K562 (cell line): ENCODE data around the gene WNT7B. TPM values are rescaled to one million over a fixed set of nuclear protein-coding genes. Genes with fewer than 3 reads are reported as not detected.

ENCODE experiments used
- ATAC-seq: fragments of 200-7000 bp; cut with Tn5 transposase; 3 replicates; pipeline ENCODE4 v1.9.1; 2020; ENCODE audit warnings: moderate library complexity
- BruUV-seq: library from RNA; stranded (reverse); fragments of 400-500 nt; replicated peaks from 2 replicates; lab custom pipeline; 2021; lab: Mats Ljungman, UMichigan
- CTCF ChIA-PET: fragments of 300-600 bp; formaldehyde crosslinking; extraction: SDS; loops from one replicate; lab custom pipeline; 2021; ENCODE audit warnings: low intra/inter-chr PET ratio; lab: Yijun Ruan, JAX
- POLR2A ChIA-PET: fragments of 300-600, 350-650 bp; sonication (Branson Sonifier 250); formaldehyde crosslinking; extraction: SDS; loops from one replicate; lab custom pipeline; 2021; ENCODE audit warnings: antibody characterized with exemption, inconsistent platforms; lab: Yijun Ruan, JAX
- DNase-seq, 4 experiments: peaks; one replicate each; pipeline versions ENCODE4 v3.0.0 to v3.0.0-alpha.2; 2011 to 2018; ENCODE audit warnings: low spot score in 3 of 4, mixed read lengths in 3 of 4; ENCODE audit errors: extremely low read depth in 1 of 4
- FAIRE-seq: peaks from 2 replicates; lab custom pipeline; 2011; peaks lifted over from hg19 to GRCh38; lab: Jason Lieb, UNC
- H2AFZ ChIP-seq: 2 replicates; pipeline ENCODE4 v1.6.0; 2011; ENCODE audit warnings: low read depth, low read length, control low read depth, inconsistent platforms
- H3K27ac ChIP-seq: fragments of 200-600 bp; 3 replicates; pipeline ENCODE4 v1.8.0; 2011; ENCODE audit warnings: low read depth, mild to moderate bottlenecking, control low read depth, inconsistent platforms, low read length, moderate library complexity, mixed read lengths; ENCODE audit errors: extremely low read depth
- H3K27me3 ChIP-seq, 2 experiments: fragments of 300-600 bp in 1 of 2; 2 replicates in 1 of 2; 3 replicates in 1 of 2; pipeline versions ENCODE4 v1.6.0 to v1.8.0; 2011; ENCODE audit warnings: inconsistent platforms in 2 of 2, low read length in 2 of 2, mild to moderate bottlenecking in 1 of 2, mixed read lengths in 1 of 2, moderate library complexity in 1 of 2; ENCODE audit not compliant: control insufficient read depth in 2 of 2, insufficient read depth in 2 of 2
- H3K36me3 ChIP-seq: fragments of 300-600 bp; 3 replicates; pipeline ENCODE4 v1.8.0; 2011; ENCODE audit warnings: mild to moderate bottlenecking, low read length, inconsistent platforms; ENCODE audit not compliant: control insufficient read depth, insufficient read depth
- H3K4me1 ChIP-seq, 2 experiments: fragments of 200-600 bp in 1 of 2; replicated peaks in 1 of 2; 2 replicates in 1 of 2; 3 replicates in 1 of 2; pipeline versions ENCODE4 v1.5.1 to v1.8.0; 2011; ENCODE audit warnings: inconsistent platforms in 2 of 2, low read length in 2 of 2, mild to moderate bottlenecking in 1 of 2, mixed read lengths in 1 of 2, moderate library complexity in 1 of 2; ENCODE audit not compliant: control insufficient read depth in 2 of 2, insufficient read depth in 2 of 2
- H3K4me2 ChIP-seq: 2 replicates; pipeline ENCODE4 v1.6.1; 2011; ENCODE audit warnings: low read length, control low read depth, inconsistent platforms, mixed read lengths; ENCODE audit not compliant: insufficient read depth
- H3K4me3 ChIP-seq: fragments of 200-600 bp; sonication (generic), shearing (Covaris generic); 2 replicates; pipeline ENCODE4 v1.5.1; 2016; ENCODE audit warnings: control low read depth, inconsistent platforms
- H3K79me2 ChIP-seq: fragments of 200-600 bp; 3 replicates; pipeline ENCODE4 v1.8.0; 2011; ENCODE audit warnings: low read length, inconsistent platforms; ENCODE audit not compliant: control insufficient read depth, insufficient read depth
- H3K9ac ChIP-seq, 2 experiments: 2 replicates each; pipeline versions ENCODE4 v1.6.0 to v1.6.1; 2011; ENCODE audit warnings: low read depth in 2 of 2, low read length in 2 of 2, control low read depth in 1 of 2, inconsistent platforms in 1 of 2, mild to moderate bottlenecking in 1 of 2, mixed read lengths in 1 of 2; ENCODE audit not compliant: insufficient read depth in 1 of 2
- H3K9me1 ChIP-seq: one replicate; pipeline ENCODE4 v1.6.0; 2011; ENCODE audit warnings: inconsistent platforms, mild to moderate bottlenecking, low read length, moderate library complexity; ENCODE audit not compliant: control insufficient read depth, insufficient read depth
- H3K9me3 ChIP-seq: replicated peaks from 2 replicates; pipeline ENCODE4 v1.5.1; 2011; ENCODE audit warnings: low read depth, low read length, inconsistent platforms; ENCODE audit not compliant: control insufficient read depth, insufficient read depth
- H4K20me1 ChIP-seq: replicated peaks from 2 replicates; pipeline ENCODE4 v1.6.1; 2011; ENCODE audit warnings: low read length, inconsistent platforms, mixed read lengths; ENCODE audit not compliant: control insufficient read depth, insufficient read depth
- ASH1L ChIP-seq: fragments of 450-650 bp; IDR thresholded peaks from 2 replicates; pipeline ENCODE4 v1.6.1; 2018; ENCODE audit warnings: borderline replicate concordance, mild to moderate bottlenecking, low read depth; ENCODE audit not compliant: partially characterized antibody
- ZNF140 ChIP-seq: fragments of 250-450 bp; sonication (Bioruptor Pico); IDR thresholded peaks from 2 replicates; pipeline ENCODE4 v1.8.0; 2021; ENCODE audit warnings: moderate library complexity, mild to moderate bottlenecking, inconsistent platforms
- ZNF311 ChIP-seq: fragments of 250-450 bp; sonication (Bioruptor Pico); IDR thresholded peaks from 2 replicates; pipeline ENCODE4 v1.4.0; 2020; ENCODE audit warnings: mild to moderate bottlenecking, moderate library complexity
- WGBS: fragments of 100-300 bp; shearing (Covaris generic); methylation state at CpG from one replicate; pipeline ENCODE4 v1.1.6; 2016; ENCODE audit warnings: low coverage, mixed read lengths; ENCODE audit not compliant: insufficient coverage; ENCODE audit errors: missing lambda C conversion rate; 5-methylcytosine and 5-hydroxymethylcytosine counted together
- in situ Hi-C: fragments of 300-500 bp; cut with MboI; formaldehyde crosslinking; loops from 4 replicates; pipeline ENCODE4 v1.15.0; 2018; ENCODE audit warnings: inconsistent platforms, mixed read lengths
- intact Hi-C: fragments of 100-400 bp; cut with micrococcal nuclease; formaldehyde crosslinking; loops from 2 replicates; pipeline ENCODE4 v1.14.2; 2022
- polyA plus RNA-seq, 8 experiments: library from polyadenylated mRNA; depleted of rRNA in 4 of 8; stranded (reverse) in 5 of 8; unstranded in 3 of 8; fragments of >200 nt; fragmentation: Nextera tagmentation in 2 of 8; fragmentation: Illumina TruSeq in 1 of 8; extraction: Ambion mirVana in 2 of 8; extraction: Trizol in 1 of 8; gene quantifications; 2 replicates each; pipeline versions ENCODE4 v1.2.1 to v1.2.3, GENCODE V29; 2011 to 2014; ENCODE audit warnings: inconsistent platforms in 1 of 8, missing spikeins in 1 of 8
- total RNA-seq, 7 experiments: library from RNA; depleted of rRNA in 6 of 7; stranded (reverse); fragments of >200 nt in 6 of 7; fragmentation: Illumina TruSeq in 2 of 7; extraction: Trizol in 2 of 7; gene quantifications; 2 replicates each; pipeline versions ENCODE4 v1.2.1 to v1.2.3, GENCODE V29; 2011 to 2021; ENCODE audit warnings: low replicate concordance in 1 of 7
- TF ChIP-seq, protein P1 (sequence below): fragments of 250-450 bp; sonication (Bioruptor Pico); IDR thresholded peaks from 2 replicates; pipeline ENCODE4 v1.4.0; 2020
- TF ChIP-seq, protein P2 (sequence below): fragments of 450-650 bp; formaldehyde crosslinking; IDR thresholded peaks from 2 replicates; pipeline ENCODE4 v1.4.0; 2022; ENCODE audit warnings: missing genetic modification characterization
- TF ChIP-seq, protein P3 (sequence below): sonication (generic); formaldehyde crosslinking; IDR thresholded peaks from 2 replicates; pipeline ENCODE4 v1.8.0; 2022; ENCODE audit warnings: mild to moderate bottlenecking, missing genetic modification reagents
- TF ChIP-seq, protein P4 (sequence below): fragments of 200-800 bp; sonication (Bioruptor generic); IDR thresholded peaks from 2 replicates; pipeline ENCODE4 v1.6.1; 2017; ENCODE audit warnings: missing genetic modification characterization, missing compliant biosample characterization

WNT7B gene
- total and polyA plus RNA-seq, 9 of the 15 experiments (the other 6 are each of a cell fraction or from before 2014, with no cell fraction given), result not detected

DNA sequence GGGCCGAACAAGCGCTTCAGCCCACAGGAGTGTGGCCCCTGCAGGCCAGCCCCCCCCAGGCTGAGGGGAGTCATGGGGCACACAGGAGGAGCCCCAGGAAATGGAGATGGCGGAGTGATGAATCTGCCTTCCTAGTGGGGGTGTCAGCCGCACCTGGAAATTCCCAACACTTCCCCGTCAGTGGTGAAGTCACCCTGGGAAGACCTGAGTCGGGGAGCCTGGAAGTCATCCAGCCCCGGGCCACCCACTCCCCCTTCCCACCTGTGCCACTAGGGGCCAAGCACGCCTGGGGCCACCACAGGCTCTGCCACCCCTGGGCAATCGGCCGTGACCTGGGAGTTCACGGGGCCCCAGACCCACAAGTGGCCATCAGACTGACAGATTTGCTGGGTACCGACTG lies 12.6 kb downstream of the WNT7B start (continued):
- TF ChIP-seq, protein P1, sequence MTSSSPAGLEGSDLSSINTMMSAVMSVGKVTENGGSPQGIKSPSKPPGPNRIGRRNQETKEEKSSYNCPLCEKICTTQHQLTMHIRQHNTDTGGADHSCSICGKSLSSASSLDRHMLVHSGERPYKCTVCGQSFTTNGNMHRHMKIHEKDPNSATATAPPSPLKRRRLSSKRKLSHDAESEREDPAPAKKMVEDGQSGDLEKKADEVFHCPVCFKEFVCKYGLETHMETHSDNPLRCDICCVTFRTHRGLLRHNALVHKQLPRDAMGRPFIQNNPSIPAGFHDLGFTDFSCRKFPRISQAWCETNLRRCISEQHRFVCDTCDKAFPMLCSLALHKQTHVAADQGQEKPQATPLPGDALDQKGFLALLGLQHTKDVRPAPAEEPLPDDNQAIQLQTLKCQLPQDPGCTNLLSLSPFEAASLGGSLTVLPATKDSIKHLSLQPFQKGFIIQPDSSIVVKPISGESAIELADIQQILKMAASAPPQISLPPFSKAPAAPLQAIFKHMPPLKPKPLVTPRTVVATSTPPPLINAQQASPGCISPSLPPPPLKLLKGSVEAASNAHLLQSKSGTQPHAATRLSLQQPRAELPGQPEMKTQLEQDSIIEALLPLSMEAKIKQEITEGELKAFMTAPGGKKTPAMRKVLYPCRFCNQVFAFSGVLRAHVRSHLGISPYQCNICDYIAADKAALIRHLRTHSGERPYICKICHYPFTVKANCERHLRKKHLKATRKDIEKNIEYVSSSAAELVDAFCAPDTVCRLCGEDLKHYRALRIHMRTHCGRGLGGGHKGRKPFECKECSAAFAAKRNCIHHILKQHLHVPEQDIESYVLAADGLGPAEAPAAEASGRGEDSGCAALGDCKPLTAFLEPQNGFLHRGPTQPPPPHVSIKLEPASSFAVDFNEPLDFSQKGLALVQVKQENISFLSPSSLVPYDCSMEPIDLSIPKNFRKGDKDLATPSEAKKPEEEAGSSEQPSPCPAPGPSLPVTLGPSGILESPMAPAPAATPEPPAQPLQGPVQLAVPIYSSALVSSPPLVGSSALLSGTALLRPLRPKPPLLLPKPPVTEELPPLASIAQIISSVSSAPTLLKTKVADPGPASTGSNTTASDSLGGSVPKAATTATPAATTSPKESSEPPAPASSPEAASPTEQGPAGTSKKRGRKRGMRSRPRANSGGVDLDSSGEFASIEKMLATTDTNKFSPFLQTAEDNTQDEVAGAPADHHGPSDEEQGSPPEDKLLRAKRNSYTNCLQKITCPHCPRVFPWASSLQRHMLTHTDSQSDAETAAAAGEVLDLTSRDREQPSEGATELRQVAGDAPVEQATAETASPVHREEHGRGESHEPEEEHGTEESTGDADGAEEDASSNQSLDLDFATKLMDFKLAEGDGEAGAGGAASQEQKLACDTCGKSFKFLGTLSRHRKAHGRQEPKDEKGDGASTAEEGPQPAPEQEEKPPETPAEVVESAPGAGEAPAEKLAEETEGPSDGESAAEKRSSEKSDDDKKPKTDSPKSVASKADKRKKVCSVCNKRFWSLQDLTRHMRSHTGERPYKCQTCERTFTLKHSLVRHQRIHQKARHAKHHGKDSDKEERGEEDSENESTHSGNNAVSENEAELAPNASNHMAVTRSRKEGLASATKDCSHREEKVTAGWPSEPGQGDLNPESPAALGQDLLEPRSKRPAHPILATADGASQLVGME, result no peak
- TF ChIP-seq, protein P2, sequence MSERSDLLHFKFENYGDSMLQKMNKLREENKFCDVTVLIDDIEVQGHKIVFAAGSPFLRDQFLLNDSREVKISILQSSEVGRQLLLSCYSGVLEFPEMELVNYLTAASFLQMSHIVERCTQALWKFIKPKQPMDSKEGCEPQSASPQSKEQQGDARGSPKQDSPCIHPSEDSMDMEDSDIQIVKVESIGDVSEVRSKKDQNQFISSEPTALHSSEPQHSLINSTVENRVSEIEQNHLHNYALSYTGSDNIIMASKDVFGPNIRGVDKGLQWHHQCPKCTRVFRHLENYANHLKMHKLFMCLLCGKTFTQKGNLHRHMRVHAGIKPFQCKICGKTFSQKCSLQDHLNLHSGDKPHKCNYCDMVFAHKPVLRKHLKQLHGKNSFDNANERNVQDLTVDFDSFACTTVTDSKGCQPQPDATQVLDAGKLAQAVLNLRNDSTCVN (CRISPR knock-in tag), result no peak
- TF ChIP-seq ZNF311, result no peak

DNA sequence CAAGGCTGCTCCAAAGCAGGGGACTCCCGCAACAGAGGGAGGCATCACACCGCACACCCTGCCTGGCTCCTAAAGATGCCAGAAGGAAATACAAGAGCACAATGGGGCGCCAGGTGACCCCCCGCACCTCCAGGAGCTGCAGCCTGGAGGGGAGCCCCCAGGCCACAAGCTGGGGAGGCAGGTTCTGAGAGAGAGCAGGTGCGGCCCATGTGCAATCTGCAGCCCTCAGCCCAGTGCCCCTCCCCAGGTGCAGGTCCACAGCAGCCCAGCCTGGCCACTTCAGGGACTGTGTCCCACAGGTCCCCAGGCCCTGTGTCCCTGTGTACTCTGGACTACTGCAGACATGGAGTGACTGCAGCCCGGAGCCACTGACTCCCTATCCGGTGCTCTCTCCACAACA lies 13.1 kb downstream of the WNT7B start:
- Histone ChIP-seq H3K9me3 (no peaks in the 10 kb centered on the region), H4K20me1 (peaks cover 5% of the 10 kb centered on the region; the same call in 1 of the 2 replicates)
- in situ Hi-C loops, result no loop called here
- no peak for TF ChIP-seq ZNF140 (CRISPR knock-in tag)
- TF ChIP-seq, protein P3, sequence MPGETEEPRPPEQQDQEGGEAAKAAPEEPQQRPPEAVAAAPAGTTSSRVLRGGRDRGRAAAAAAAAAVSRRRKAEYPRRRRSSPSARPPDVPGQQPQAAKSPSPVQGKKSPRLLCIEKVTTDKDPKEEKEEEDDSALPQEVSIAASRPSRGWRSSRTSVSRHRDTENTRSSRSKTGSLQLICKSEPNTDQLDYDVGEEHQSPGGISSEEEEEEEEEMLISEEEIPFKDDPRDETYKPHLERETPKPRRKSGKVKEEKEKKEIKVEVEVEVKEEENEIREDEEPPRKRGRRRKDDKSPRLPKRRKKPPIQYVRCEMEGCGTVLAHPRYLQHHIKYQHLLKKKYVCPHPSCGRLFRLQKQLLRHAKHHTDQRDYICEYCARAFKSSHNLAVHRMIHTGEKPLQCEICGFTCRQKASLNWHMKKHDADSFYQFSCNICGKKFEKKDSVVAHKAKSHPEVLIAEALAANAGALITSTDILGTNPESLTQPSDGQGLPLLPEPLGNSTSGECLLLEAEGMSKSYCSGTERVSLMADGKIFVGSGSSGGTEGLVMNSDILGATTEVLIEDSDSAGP (CRISPR knock-in tag), result no peak
- no peak for TF ChIP-seq ASH1L
- TF ChIP-seq, protein P4, sequence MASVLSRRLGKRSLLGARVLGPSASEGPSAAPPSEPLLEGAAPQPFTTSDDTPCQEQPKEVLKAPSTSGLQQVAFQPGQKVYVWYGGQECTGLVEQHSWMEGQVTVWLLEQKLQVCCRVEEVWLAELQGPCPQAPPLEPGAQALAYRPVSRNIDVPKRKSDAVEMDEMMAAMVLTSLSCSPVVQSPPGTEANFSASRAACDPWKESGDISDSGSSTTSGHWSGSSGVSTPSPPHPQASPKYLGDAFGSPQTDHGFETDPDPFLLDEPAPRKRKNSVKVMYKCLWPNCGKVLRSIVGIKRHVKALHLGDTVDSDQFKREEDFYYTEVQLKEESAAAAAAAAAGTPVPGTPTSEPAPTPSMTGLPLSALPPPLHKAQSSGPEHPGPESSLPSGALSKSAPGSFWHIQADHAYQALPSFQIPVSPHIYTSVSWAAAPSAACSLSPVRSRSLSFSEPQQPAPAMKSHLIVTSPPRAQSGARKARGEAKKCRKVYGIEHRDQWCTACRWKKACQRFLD (CRISPR knock-in tag), result no peak
- TF ChIP-seq, all 486 proteins: peak for 0
- Histone ChIP-seq H3K4me1 (peaks cover 0 to 4% of the 10 kb centered on the region in 2 experiments; a peak in 1 of 5 replicates), H3K9ac (no peak overlapping the region), H2AFZ (no peak overlapping the region), H3K79me2 (no peaks in the 10 kb centered on the region), H3K4me3 (no peak overlapping the region), H3K9me1 (no peaks in the 10 kb centered on the region), H3K4me2 (no peak overlapping the region), H3K27ac (no peak overlapping the region), H3K27me3 (peaks cover under 1 to 14% of the 10 kb centered on the region in 2 experiments; a peak in 3 of 5 replicates), H3K36me3 (no peaks in the 10 kb centered on the region)
- intact Hi-C loops, result no loop called here
- DNase-seq (no peak), FAIRE-seq (no peak), ATAC-seq (no peak)
- ChIA-PET CTCF (no interaction called here), POLR2A (no interaction called here)
- BruUV-seq, result no TSS peak
- WGBS, result 0% methylated on average over 5 of the region's 7 CpGs
